Epithelial cell of proximal tubule (primary cell): Measurements from ENCODE around the gene UMODL1. TPM values are rescaled to one million over a fixed set of nuclear protein-coding genes. Genes with fewer than 3 reads are reported as not detected.

ENCODE experiments used
- DNase-seq: peaks from one replicate; pipeline ENCODE4 v3.0.0-alpha.2; 2011; ENCODE audit warnings: low read depth
- H3K4me3 ChIP-seq: 2 replicates; pipeline ENCODE4 v1.5.1; 2011; ENCODE audit warnings: low read depth, mild to moderate bottlenecking, low read length
- CTCF ChIP-seq: conservative IDR thresholded peaks from 2 replicates; pipeline ENCODE4 v1.5.1; 2012; ENCODE audit warnings: low read depth, mild to moderate bottlenecking, low read length
- total RNA-seq: library from RNA; depleted of rRNA; stranded (reverse); fragments of >200 nt; gene quantifications from 2 replicates; pipeline ENCODE4 v1.2.3, GENCODE V29; 2015

Gene UMODL1
- total RNA-seq, 1 donor from 2014 or later: not detected

DNA sequence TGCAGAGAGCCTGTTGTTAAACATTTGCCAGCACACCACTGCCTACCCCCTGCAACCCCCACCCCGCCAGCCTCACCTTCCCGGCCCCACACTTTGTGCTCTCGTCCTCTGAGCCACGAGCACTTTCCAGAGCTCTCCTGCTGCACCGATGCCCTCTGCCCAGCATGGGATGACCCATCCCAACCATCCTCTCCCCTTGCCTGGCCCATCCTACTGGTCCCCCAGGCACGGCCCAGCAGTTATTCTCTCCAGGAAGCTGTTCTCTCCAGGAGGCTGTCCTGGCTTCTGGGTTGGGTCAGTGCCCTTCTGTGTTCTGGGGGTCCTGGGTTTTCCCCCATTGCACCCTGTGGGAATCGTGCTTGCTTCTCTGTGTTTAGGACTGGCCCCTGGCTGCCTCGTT is 87.7 kb downstream of the UMODL1 start:
- no peak overlapping the region for H3K4me3 ChIP-seq
- no peak for DNase-seq
- TF ChIP-seq CTCF: no peak

DNA sequence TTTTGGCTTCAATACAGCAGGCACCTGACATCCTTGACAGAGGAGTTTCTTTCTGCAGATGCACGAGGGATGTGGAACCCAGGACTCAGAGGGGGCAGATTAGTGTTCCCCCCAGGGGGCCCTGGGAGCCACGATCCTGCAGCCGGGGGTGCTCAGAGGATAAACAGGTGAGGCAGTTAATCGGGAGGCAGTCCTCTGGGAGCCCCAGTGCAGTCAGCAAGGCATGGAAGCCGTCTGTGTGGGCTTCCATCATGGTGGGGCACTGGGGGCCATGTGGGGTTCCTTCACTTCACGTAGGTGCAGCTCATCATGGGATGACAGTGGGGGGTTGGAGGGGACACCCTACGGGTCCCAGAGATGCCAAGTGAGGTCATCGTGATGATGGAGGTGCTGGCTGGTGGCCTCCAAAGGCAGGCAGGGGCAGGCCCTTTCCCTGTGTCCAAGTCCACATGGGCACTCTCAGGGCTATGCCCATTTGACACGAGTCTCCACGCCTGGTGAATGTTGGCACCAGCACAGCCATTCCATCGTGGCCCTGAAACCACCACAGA is 88.5 kb downstream of the UMODL1 start:
- DNase-seq: no peak
- TF ChIP-seq CTCF: no peak

GRCh38 chr21:42160111-42160721 is 89.1 kb downstream of the UMODL1 start:
- DNase-seq: no peak
- H3K4me3 ChIP-seq: no peak overlapping the region
- TF ChIP-seq CTCF: no peak

More for the DNA sequence above, 88.5 kb downstream of the UMODL1 start:
- no peak overlapping the region for H3K4me3 ChIP-seq

- TF ChIP-seq CTCF: no peak
- DNase-seq: no peak
- H3K4me3 ChIP-seq: no peak overlapping the region
Measured at GRCh38 chr21:42160765-42161164, 89.6 kb downstream of the UMODL1 start.

- TF ChIP-seq CTCF: no peak
- no peak for DNase-seq
- H3K4me3 ChIP-seq: no peak overlapping the region
Measured at GRCh38 chr21:42161401-42161955, 90.4 kb downstream of the UMODL1 start.

DNA sequence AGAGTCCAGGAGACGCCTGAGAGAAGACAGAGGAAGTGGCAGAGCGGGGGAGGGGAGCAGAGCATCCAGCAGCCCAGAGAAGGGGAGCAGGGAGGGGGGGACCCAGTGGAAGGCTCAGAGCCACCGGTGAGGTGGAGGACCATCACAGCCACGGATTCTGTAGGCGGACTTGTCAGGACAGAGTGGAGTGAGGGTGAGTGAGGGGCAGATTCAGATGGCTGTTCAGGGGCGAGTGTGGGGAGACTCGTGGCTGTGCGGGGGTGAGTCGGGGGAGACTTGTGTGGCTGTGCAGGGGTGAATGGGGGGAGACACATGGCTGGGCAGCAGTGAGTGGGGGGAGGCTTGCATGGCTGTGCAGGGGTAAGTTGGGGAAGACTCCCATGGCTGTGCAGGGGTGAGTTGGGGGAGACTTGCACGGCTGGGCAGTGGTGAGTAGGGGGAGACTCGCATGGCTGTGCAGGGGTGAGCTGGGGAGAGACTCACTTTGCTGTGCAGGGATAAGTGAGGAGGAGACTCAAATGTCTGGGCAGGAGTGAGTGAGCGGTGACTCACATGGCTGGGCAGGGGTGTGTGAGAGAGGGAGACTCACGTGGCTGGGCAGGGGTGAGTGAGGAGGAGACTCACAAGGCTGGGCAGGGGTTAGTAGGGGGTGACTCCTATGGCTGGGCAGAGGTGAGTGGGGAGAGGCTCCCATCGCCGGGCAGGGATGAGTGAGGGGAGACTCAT is 91.0 kb downstream of the UMODL1 start:
- DNase-seq: no peak
- no peak for TF ChIP-seq CTCF
- H3K4me3 ChIP-seq: no peak overlapping the region
